Erythroblast (primary cell): ENCODE data around the gene SDF2L1.

Experiments used
- GATA1 ChIP-seq: IDR thresholded peaks from 2 replicates; pipeline ENCODE4 v1.6.1; 2011; ENCODE audit warnings: low read depth, mild to moderate bottlenecking, control low read depth, low read length, moderate library complexity
- POLR2A ChIP-seq: IDR thresholded peaks from 2 replicates; pipeline ENCODE4 v1.6.1; 2011; ENCODE audit warnings: mild to moderate bottlenecking, low read length

- TF ChIP-seq POLR2A (no peak), GATA1 (no peak)
Measured at GRCh38 chr22:21681566-21682370, 39.7 kb downstream of the SDF2L1 start.
